Measurements from ENCODE around the gene CDH13.

Gene CDH13

DNA sequence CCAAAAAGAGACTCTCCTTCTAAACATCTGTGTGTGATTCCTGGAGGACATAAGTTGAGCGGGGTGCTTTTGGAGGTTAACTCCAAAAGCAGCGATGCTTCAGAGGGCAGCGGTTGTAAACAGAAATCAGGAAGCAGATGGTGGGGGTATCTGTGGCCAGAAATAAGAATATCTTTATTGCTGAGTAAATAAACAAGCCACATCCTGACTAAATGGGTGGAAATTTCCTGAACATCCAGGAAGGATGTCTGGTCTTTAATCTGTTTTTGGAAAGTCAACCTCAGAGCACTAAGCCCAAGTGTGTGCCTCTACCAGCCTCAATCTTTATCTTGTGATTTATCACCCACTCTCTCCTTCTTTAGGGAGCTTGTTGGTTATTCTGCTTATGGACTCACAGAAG is 123.3 kb downstream of the CDH13 start:
- no peak for DNase-seq (ENCODE audit: low spot score)

- DNase-seq (ENCODE audit: low spot score) = no peak
These were observed 124.3 kb downstream of the CDH13 start for GRCh38 chr16:82751020-82751419.

- DNase-seq (ENCODE audit: low spot score) = no peak
These were observed 125.4 kb downstream of the CDH13 start for GRCh38 chr16:82752172-82752571.

DNA sequence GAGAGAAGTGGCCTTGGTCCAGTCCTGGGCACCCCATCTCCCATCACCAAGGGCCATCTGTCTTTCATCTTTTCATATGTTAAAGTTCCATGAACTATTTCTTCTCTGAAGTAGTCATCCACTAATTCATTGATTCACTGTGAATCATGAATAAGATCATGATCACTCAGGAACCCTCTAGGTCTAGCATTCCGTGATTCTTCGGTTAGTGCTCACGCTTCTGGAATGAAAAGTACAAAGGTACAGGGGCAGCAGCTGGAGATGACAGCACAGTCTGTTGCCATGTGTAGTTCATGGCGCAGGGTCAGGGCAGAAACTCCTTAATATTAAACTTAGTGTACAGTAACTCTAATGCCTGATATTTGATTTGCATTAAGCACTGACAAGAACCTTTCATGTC is 127.1 kb downstream of the CDH13 start:
- DNase-seq (ENCODE audit: low spot score) = no peak

- no peak for DNase-seq (ENCODE audit: low spot score)
These were observed 128.1 kb downstream of the CDH13 start for GRCh38 chr16:82754716-82755513.

DNA sequence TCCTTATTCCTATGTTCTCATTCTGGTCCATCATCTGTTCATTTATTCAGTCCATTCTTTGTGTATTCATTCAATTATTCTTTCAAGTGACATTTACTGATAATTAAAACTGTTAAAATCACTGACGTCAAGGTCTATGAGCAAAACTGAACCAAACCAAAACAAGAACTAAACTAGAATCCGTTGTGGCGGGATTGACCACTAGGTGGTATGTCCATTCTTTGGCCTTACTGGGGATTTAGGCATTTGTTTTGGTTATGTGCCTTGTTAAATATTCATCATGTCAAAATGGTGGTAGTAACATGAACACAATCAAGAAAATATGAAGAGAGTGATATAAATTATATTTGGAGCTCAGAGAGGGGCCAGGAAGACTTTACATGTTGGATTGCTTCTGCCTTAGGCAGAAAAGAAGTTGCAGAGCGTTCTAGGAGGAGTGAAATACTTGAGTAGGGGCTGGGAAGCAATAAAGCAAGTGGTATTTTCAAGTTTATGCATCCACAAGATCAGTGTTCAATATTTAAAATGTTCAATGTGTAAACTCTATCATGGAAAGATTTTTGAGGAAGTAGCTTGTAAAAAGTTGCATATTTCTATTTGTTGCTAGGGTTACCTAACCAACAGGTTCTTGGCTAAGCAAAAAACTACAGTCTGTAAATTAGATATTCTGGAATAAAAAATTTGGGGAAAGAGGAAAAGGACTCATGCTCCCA is 129.0 kb downstream of the CDH13 start:
- no peak for DNase-seq (ENCODE audit: low spot score)

GRCh38 chr16:82756283-82756599 is 129.5 kb downstream of the CDH13 start:
- no peak for DNase-seq (ENCODE audit: low spot score)

GRCh38 chr16:82758406-82758805 is 131.6 kb downstream of the CDH13 start:
- no peak for DNase-seq (ENCODE audit: low spot score)

- DNase-seq (ENCODE audit: low spot score) = no peak
These were observed 132.1 kb downstream of the CDH13 start for GRCh38 chr16:82758904-82759303.

- DNase-seq (ENCODE audit: low spot score) = no peak
These were observed 134.5 kb downstream of the CDH13 start for GRCh38 chr16:82761236-82761635.

DNA sequence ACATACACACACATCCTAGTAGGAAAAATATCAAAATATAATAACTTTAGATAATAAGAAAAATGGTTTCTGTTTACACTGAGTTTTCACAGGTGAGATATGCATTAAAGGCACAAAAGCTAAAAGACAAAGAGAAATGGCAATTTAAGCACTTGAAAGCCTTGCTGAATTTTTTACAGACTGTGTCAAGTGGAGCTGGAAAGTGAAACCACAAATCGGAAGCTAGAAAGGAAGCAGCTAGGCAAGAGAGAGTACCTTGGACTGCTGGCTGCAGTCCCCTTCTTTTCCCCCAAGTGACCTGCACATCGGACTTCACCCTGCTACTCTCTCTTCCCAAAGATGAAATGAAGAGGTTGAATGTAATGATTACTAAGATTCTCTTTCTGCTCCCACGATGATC is 135.1 kb downstream of the CDH13 start:
- no peak for DNase-seq (ENCODE audit: low spot score)

DNA sequence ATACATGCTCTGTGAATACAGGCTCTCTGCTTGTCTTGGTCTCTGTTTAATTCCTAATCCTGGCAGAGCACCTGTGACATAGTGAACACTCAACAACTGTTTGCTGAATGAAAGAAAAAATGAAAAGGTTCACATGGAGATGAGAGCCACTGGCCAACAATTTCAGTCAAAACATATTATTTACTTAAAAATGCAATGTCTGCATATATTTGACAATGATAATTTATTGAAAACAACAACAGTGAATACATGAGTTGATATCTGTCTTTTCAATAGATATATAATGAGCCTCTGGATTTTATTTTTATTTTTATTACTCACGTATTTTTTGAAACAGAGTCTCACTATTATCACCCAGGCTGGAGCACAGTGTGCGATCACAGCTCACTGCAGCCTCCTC is 136.6 kb downstream of the CDH13 start:
- DNase-seq (ENCODE audit: low spot score) = no peak

GRCh38 chr16:82767198-82767597 is 140.4 kb downstream of the CDH13 start:
- DNase-seq (ENCODE audit: low spot score) = no peak

GRCh38 chr16:82767808-82768207 is 141.0 kb downstream of the CDH13 start:
- no peak for DNase-seq (ENCODE audit: low spot score)

- DNase-seq (ENCODE audit: low spot score) = no peak
These were observed 143.1 kb downstream of the CDH13 start for GRCh38 chr16:82769845-82770244.

DNA sequence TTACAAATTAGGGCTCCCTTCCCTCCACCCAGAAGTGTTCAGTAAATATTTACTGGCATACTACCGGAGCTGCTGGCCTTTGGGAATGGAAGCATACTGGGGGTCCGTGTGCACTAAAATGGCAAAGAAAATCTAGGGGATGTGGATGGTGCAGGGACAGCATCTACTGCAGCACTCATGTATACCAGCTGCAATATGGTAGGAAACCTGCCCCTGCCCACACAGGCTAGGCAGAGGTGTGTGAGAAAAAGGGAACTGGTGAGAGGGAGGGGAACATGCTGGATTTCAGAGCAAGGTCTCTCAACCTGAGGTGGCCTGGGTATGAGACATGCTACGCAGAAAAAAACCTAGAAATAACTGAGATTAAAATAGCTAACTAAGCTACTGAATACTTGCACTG is 145.4 kb downstream of the CDH13 start:
- no peak for DNase-seq (ENCODE audit: low spot score)

DNA sequence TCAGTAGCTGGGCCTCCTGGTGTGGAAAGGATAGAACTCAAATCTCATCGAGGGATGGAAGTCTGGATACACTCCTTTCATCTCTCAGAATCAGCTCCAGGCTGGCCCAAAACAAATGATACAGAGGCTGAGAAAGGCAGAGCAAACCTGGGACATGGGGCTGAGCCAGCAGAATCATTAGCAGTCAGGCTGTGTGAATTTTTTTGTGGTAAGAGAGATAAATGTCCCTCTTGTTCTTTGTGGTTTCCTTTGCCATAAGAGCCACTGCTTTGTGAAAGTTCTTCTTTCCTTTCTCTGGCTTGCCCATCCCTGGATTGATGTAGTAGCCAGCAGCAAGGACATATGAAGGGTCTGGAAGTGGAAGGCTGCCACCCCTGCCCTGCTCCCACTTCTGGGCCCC is 146.2 kb downstream of the CDH13 start:
- DNase-seq (ENCODE audit: low spot score) = no peak

DNA sequence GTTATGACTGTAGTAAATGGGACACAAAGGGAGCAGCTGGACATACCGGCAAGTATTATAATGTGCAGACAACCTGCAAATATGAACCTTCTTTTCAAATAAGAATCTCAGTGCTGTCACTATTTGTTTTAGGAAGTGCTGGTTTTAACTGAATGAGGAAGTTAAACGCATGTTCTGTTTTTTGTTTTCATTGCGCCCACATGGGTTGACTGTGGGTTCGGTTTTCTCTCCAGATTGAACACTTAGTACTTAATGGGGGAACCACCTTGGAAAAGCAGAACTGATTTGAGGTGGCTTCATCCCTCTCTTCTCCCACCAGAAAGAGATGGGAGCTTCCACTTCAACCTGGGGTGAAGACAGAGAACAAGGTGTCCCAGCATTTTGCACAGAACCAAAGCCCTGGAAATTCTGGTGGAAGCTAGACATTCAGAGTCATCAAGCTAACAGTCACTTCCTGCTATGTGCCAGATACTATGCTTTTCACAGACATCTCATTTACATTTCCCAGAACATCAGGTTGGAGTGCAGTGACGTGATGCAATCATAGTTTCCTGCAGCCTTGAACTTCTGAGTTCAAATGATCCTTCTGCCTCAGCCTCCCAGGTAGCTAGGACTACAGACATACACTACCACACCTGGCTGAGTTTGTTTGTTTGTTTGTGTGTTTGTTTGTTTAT is 149.8 kb downstream of the CDH13 start:
- DNase-seq (ENCODE audit: low spot score) = no peak

GRCh38 chr16:82782715-82783251 is 156.0 kb downstream of the CDH13 start:
- no peak for DNase-seq (ENCODE audit: low spot score)

DNA sequence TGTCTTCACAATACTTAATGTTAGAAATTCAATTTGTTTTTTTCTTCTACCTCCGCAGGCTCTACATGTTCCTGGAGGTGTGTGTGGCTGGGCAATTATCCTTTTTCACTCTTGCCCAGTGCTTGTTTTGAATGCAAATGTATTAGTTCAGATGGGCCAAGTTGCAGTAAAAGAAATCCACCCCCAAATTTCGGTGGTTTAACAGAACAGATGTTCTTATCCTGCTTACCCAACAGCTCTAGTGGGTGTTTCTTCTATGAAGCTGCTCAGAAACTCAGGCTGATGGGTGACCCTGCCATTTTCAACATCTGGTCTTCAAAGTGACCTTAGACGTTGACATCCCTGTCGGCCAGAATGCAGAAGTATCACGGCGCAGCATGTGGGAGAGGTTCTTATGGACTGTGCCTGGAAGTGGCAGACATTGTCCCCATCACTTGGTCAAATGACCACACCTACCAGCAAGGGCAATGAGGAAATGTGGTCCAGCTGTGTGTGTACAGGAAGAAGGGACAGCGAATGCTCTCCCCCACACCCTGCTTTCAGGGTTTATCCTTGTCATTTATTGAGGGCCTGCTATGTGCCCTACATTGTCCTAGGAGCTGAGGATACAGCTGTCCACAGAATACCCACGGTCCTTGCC is 157.3 kb downstream of the CDH13 start:
- DNase-seq (ENCODE audit: low spot score) = no peak

GRCh38 chr16:82784573-82784968 is 157.8 kb downstream of the CDH13 start:
- DNase-seq (ENCODE audit: low spot score) = no peak

- DNase-seq (ENCODE audit: low spot score) = no peak
These were observed 161.5 kb downstream of the CDH13 start for GRCh38 chr16:82788225-82788624.

DNA sequence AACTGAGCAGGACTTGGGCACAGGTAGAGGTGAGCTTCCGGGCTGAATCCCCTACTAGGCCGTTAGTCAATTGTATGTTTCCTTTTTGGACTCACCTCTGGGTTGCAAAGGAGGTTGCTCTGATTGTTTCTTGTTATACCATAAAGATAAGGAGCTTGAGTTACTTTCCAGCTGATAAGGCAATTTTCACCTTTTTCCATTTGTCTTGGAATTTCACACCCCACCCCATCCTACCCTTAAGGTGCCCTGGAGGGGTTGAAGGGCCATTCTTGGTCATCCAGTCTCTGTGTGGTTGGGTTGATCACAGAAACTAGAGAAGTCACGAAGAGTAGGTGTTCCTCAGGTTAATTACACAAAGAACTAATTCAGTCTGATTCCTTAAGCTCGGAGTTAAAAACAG is 162.2 kb downstream of the CDH13 start:
- no peak for DNase-seq (ENCODE audit: low spot score)

All from HuH-7 (cell line).